K562 (cell line): ENCODE data around the gene PIAS3. TPM values are rescaled to one million over a fixed set of nuclear protein-coding genes. Genes with fewer than 3 reads are reported as not detected.

Source experiments
- BRF1 ChIP-seq: IDR thresholded peaks from 3 replicates; pipeline ENCODE4 v1.6.1; 2011; ENCODE audit warnings: borderline replicate concordance, mild to moderate bottlenecking; ENCODE audit not compliant: insufficient read length; ENCODE audit errors: extremely low read depth
- CREB3 ChIP-seq: fragments of 450-650 bp; conservative IDR thresholded peaks from 2 replicates; pipeline ENCODE4 v1.6.1; 2016; ENCODE audit warnings: missing genetic modification characterization, low read depth, mild to moderate bottlenecking, missing compliant biosample characterization, moderate library complexity
- EP400 ChIP-seq: fragments of 450-650 bp; IDR thresholded peaks from 2 replicates; pipeline ENCODE4 v1.6.1; 2017; ENCODE audit warnings: antibody characterized with exemption, mild to moderate bottlenecking, moderate library complexity
- ESRRB ChIP-seq: fragments of 250-450 bp; sonication (Bioruptor Pico); IDR thresholded peaks from 2 replicates; pipeline ENCODE4 v1.5.0; 2020; ENCODE audit warnings: mild to moderate bottlenecking, moderate library complexity, borderline replicate concordance
- FOXP1 ChIP-seq: sonication (generic); formaldehyde crosslinking; IDR thresholded peaks from 2 replicates; pipeline ENCODE4 v1.8.0; 2022; ENCODE audit warnings: mild to moderate bottlenecking, missing genetic modification reagents
- GTF2F1 ChIP-seq: IDR thresholded peaks from 2 replicates; pipeline ENCODE4 v1.6.1; 2011; ENCODE audit warnings: low read depth, low read length, improper control_type of control experiment
- HDAC6 ChIP-seq: IDR thresholded peaks from 2 replicates; pipeline ENCODE4 v1.6.1; 2012; ENCODE audit warnings: low read depth, mild to moderate bottlenecking, control low read depth, inconsistent platforms, low read length, moderate library complexity
- KLF10 ChIP-seq: fragments of 250-450 bp; sonication (Bioruptor Pico); IDR thresholded peaks from 2 replicates; pipeline ENCODE4 v1.6.1; 2021; ENCODE audit warnings: matching md5 sums
- MTA1 ChIP-seq: fragments of 450-650 bp; IDR thresholded peaks from 2 replicates; pipeline ENCODE4 v1.6.1; 2017; ENCODE audit warnings: borderline replicate concordance
- NKRF ChIP-seq: fragments of 450-650 bp; IDR thresholded peaks from 2 replicates; pipeline ENCODE4 v1.6.1; 2016; ENCODE audit warnings: borderline replicate concordance
- NR4A1 ChIP-seq, 2 experiments: fragments of 250-450 bp in 1 of 2; fragments of 450-650 bp in 1 of 2; sonication (Bioruptor Pico) in 1 of 2; IDR thresholded peaks; 2 replicates each; pipeline versions ENCODE4 v1.4.0 to v1.6.1; 2016 to 2020; ENCODE audit warnings: mild to moderate bottlenecking in 2 of 2, missing compliant biosample characterization in 1 of 2, missing genetic modification characterization in 1 of 2, moderate library complexity in 1 of 2
- RAD51 ChIP-seq: fragments of 450-650 bp; IDR thresholded peaks from 2 replicates; pipeline ENCODE4 v1.7.1; 2016; ENCODE audit warnings: low read depth, mild to moderate bottlenecking, borderline replicate concordance
- RBBP5 ChIP-seq: fragments of 200-600 bp; sonication (generic); IDR thresholded peaks from 2 replicates; pipeline ENCODE4 v1.6.1; 2012; ENCODE audit warnings: borderline replicate concordance, mild to moderate bottlenecking, low read length, control low read depth, inconsistent platforms; ENCODE audit not compliant: insufficient read depth, poor library complexity, severe bottlenecking
- RBM22 ChIP-seq: fragments of 200-400 bp; formaldehyde crosslinking; IDR thresholded peaks from 2 replicates; pipeline ENCODE4 v1.6.1; 2018; ENCODE audit warnings: low read length, low read depth; ENCODE audit not compliant: poor library complexity, severe bottlenecking
- SP2 ChIP-seq: IDR thresholded peaks from 2 replicates; pipeline ENCODE4 v1.6.1; 2011; ENCODE audit warnings: mild to moderate bottlenecking, low read depth, low read length, moderate library complexity; ENCODE audit not compliant: poor library complexity, severe bottlenecking; ENCODE audit errors: extremely low read depth
- SREBF1 ChIP-seq: fragments of 150-350 bp; IDR thresholded peaks from 2 replicates; pipeline ENCODE4 v1.6.1; 2014; ENCODE audit warnings: antibody characterized with exemption, low read depth, low read length, borderline replicate concordance
- SRSF9 ChIP-seq: fragments of 200-400 bp; formaldehyde crosslinking; IDR thresholded peaks from 2 replicates; pipeline ENCODE4 v1.6.1; 2017; ENCODE audit warnings: low read depth, low read length, borderline replicate concordance
- U2AF2 ChIP-seq: fragments of 200-400 bp; formaldehyde crosslinking; optimal IDR thresholded peaks from 2 replicates; pipeline ENCODE3; 2017; ENCODE audit warnings: low read depth, mild to moderate bottlenecking, low read length
- USF2 ChIP-seq: sonication (generic); formaldehyde crosslinking; IDR thresholded peaks from 2 replicates; pipeline ENCODE4 v1.5.0; 2020; ENCODE audit warnings: missing genetic modification reagents
- ZFP30 ChIP-seq: fragments of 250-450 bp; sonication (Bioruptor Pico); IDR thresholded peaks from 2 replicates; pipeline ENCODE4 v1.8.0; 2022; ENCODE audit warnings: moderate library complexity, mild to moderate bottlenecking, inconsistent platforms, borderline replicate concordance
- ZFP36 ChIP-seq: fragments of 150-350 bp; IDR thresholded peaks from 2 replicates; pipeline ENCODE4 v1.6.1; 2018; ENCODE audit warnings: low read length, low read depth; ENCODE audit not compliant: partially characterized antibody
- ZNF316 ChIP-seq: fragments of 450-650 bp; IDR thresholded peaks from 2 replicates; pipeline ENCODE4 v1.6.1; 2016
- ZNF696 ChIP-seq: fragments of 250-450 bp; sonication (Bioruptor Pico); conservative IDR thresholded peaks from 2 replicates; pipeline ENCODE4 v1.4.0; 2020; ENCODE audit warnings: mild to moderate bottlenecking, moderate library complexity
- ZNF79 ChIP-seq: fragments of 250-450 bp; sonication (Bioruptor Pico); IDR thresholded peaks from 2 replicates; pipeline ENCODE4 v1.4.0; 2020; ENCODE audit warnings: low read depth, mild to moderate bottlenecking, moderate library complexity
- polyA plus RNA-seq, 8 experiments: library from polyadenylated mRNA; depleted of rRNA in 4 of 8; stranded (reverse) in 5 of 8; unstranded in 3 of 8; fragments of >200 nt; fragmentation: Nextera tagmentation in 2 of 8; fragmentation: Illumina TruSeq in 1 of 8; extraction: Ambion mirVana in 2 of 8; extraction: Trizol in 1 of 8; gene quantifications; 2 replicates each; pipeline versions ENCODE4 v1.2.1 to v1.2.3, GENCODE V29; 2011 to 2014; ENCODE audit warnings: inconsistent platforms in 1 of 8, missing spikeins in 1 of 8
- total RNA-seq, 7 experiments: library from RNA; depleted of rRNA in 6 of 7; stranded (reverse); fragments of >200 nt in 6 of 7; fragmentation: Illumina TruSeq in 2 of 7; extraction: Trizol in 2 of 7; gene quantifications; 2 replicates each; pipeline versions ENCODE4 v1.2.1 to v1.2.3, GENCODE V29; 2011 to 2021; ENCODE audit warnings: low replicate concordance in 1 of 7

Gene PIAS3
- total and polyA plus RNA-seq, 9 of the 15 experiments (the other 6 are each of a cell fraction or from before 2014, with no cell fraction given), result 1.1 to 25.6 (median 7.9) TPM

GRCh38 chr1:145845514-145846161, 13.2 kb downstream of the PIAS3 start, which contains the start of gene NUDT17 (continued):
- TF ChIP-seq SRSF9, result no peak
- no peak for TF ChIP-seq BRF1
- no peak for TF ChIP-seq MTA1
- peak; percentile 45; the same call in 1 of the 2 replicates for TF ChIP-seq NKRF
- TF ChIP-seq SREBF1, result no peak
- TF ChIP-seq RBBP5, result no peak
- no peak for TF ChIP-seq ZFP36
- no peak for TF ChIP-seq ZNF79 (CRISPR knock-in tag)
- no peak for TF ChIP-seq RAD51
- no peak; the same call in 1 of the 2 replicates for TF ChIP-seq CREB3 (tag)
- no peak for TF ChIP-seq GTF2F1
- TF ChIP-seq KLF10 (CRISPR knock-in tag), result 0 out of 2 replicates have a peak, but pooled peaks have one; percentile 53
- TF ChIP-seq ZFP30, result no peak
- 0 out of 2 replicates have a peak, but pooled peaks have one; percentile 62 for TF ChIP-seq ESRRB
- TF ChIP-seq NR4A1 (CRISPR knock-in tag; IDR thresholded peaks at IDR 0.05), result no peak
- no peak; the same call in 1 of the 2 replicates for TF ChIP-seq NR4A1 (tag; IDR thresholded peaks at IDR 0.05)
- TF ChIP-seq SP2, result no peak
- no peak for TF ChIP-seq HDAC6
- peak; percentile 86 for TF ChIP-seq RBM22
- no peak for TF ChIP-seq USF2 (CRISPR knock-in tag)
- TF ChIP-seq EP400, result peak; percentile 80
- no peak for TF ChIP-seq ZNF316
- TF ChIP-seq ZNF696 (CRISPR knock-in tag), result no peak
- TF ChIP-seq FOXP1, result peak; percentile 3; the same call in 1 of the 2 replicates
- no peak for TF ChIP-seq U2AF2
